Measurements from ENCODE around the gene AHSG. TPM values are rescaled to one million over a fixed set of nuclear protein-coding genes. Genes with fewer than 3 reads are reported as not detected.

The AHSG gene
- total and polyA plus RNA-seq, 4 donors = 0.03 to 0.92 (median 0.20) TPM; not detected in 1

DNA sequence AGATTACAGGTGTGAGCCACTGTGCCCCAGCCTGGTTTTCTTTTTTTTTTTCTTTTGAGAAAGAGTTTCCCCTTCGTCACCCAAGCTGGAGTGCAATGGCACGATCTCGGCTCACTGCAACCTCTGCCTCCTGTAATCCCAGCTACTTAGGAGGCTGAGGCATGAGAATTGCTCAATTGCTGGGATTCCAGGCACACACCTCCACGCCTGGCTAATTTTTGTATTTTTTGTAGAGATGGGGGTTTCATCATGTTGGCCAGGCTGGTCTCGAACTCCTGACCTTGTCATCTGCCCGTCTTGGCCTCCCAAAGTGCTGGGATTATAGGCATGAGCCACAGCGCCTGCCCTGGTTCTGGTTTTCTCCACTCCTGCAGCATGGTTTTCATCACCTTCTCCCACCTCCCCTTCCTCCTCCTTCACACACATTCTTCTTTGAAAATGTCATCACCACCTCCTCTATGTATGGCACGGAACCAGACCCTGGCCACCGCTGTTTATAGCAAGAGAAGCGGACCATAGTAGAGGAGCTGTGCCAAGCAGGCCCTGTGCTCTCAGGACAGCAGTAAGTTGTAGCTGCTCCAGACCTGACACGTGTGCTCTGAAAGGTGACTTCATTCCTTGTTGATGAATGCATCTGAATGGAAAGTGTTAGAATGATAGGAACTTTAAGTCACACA, 14.6 kb upstream of the AHSG start:
- ATAC-seq (ENCODE audit: insufficient read depth, low FRiP score) (no peak), DNase-seq (no peak)
- no peaks in the 10 kb centered on the region for H3K27me3 ChIP-seq (ENCODE audit: control insufficient read depth in 3 of 3, insufficient read depth in 3 of 3, low read length in 2 of 3)
- H3K4me3 ChIP-seq = no peak overlapping the region
- TF ChIP-seq, protein P1, sequence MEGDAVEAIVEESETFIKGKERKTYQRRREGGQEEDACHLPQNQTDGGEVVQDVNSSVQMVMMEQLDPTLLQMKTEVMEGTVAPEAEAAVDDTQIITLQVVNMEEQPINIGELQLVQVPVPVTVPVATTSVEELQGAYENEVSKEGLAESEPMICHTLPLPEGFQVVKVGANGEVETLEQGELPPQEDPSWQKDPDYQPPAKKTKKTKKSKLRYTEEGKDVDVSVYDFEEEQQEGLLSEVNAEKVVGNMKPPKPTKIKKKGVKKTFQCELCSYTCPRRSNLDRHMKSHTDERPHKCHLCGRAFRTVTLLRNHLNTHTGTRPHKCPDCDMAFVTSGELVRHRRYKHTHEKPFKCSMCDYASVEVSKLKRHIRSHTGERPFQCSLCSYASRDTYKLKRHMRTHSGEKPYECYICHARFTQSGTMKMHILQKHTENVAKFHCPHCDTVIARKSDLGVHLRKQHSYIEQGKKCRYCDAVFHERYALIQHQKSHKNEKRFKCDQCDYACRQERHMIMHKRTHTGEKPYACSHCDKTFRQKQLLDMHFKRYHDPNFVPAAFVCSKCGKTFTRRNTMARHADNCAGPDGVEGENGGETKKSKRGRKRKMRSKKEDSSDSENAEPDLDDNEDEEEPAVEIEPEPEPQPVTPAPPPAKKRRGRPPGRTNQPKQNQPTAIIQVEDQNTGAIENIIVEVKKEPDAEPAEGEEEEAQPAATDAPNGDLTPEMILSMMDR (IDR thresholded peaks at IDR 0.05; ENCODE audit: control extremely low read depth, extremely low read depth) = no peak
- H3K27ac ChIP-seq (ENCODE audit: low read depth in 1 of 2, low read length in 1 of 2) = no peak overlapping the region
- 76 to 89% methylated on average over 11 of the region's 11 CpGs for WGBS, 2 donors
- H3K9ac ChIP-seq (ENCODE audit: insufficient read depth in 1 of 2, low read length in 2 of 2) = no peak overlapping the region
- H3K9me3 ChIP-seq (ENCODE audit: control insufficient read depth in 4 of 4, insufficient read depth in 3 of 4, low read length in 3 of 4) = no peaks in the 10 kb centered on the region
- peaks cover 0 to 2% (median 0%) of the 10 kb centered on the region in 5 donors for H3K4me1 ChIP-seq (ENCODE audit: control insufficient read depth in 5 of 5, insufficient read depth in 5 of 5, low read length in 5 of 5)
- no peaks in the 10 kb centered on the region for H3K36me3 ChIP-seq (ENCODE audit: control insufficient read depth in 4 of 4, insufficient read depth in 4 of 4, low read length in 4 of 4)

GRCh38 chr3:186598794-186599141, 14.1 kb upstream of the AHSG start:
- no peak for ATAC-seq (ENCODE audit: insufficient read depth, low FRiP score)
- TF ChIP-seq, protein P1 (IDR thresholded peaks at IDR 0.05; ENCODE audit: control extremely low read depth, extremely low read depth) = no peak
- no peaks in the 10 kb centered on the region for H3K36me3 ChIP-seq (ENCODE audit: control insufficient read depth in 4 of 4, insufficient read depth in 4 of 4, low read length in 4 of 4)
- no peaks in the 10 kb centered on the region for H3K9me3 ChIP-seq (ENCODE audit: control insufficient read depth in 4 of 4, insufficient read depth in 3 of 4, low read length in 3 of 4)
- no peaks in the 10 kb centered on the region for H3K27me3 ChIP-seq (ENCODE audit: control insufficient read depth in 3 of 3, insufficient read depth in 3 of 3, low read length in 2 of 3)
- H3K4me1 ChIP-seq (ENCODE audit: control insufficient read depth in 5 of 5, insufficient read depth in 5 of 5, low read length in 5 of 5) = peaks cover 0 to 2% (median 0%) of the 10 kb centered on the region in 5 donors
- no peak overlapping the region for H3K9ac ChIP-seq (ENCODE audit: insufficient read depth in 1 of 2, low read length in 2 of 2)
- no peak overlapping the region for H3K4me3 ChIP-seq
- 88 to 97% methylated on average over 4 of the region's 4 CpGs for WGBS, 2 donors
- peak overlapping the region in 1 of 2 donors; percentile 70 for H3K27ac ChIP-seq (ENCODE audit: low read depth in 1 of 2, low read length in 1 of 2)
- no peak for DNase-seq

DNA sequence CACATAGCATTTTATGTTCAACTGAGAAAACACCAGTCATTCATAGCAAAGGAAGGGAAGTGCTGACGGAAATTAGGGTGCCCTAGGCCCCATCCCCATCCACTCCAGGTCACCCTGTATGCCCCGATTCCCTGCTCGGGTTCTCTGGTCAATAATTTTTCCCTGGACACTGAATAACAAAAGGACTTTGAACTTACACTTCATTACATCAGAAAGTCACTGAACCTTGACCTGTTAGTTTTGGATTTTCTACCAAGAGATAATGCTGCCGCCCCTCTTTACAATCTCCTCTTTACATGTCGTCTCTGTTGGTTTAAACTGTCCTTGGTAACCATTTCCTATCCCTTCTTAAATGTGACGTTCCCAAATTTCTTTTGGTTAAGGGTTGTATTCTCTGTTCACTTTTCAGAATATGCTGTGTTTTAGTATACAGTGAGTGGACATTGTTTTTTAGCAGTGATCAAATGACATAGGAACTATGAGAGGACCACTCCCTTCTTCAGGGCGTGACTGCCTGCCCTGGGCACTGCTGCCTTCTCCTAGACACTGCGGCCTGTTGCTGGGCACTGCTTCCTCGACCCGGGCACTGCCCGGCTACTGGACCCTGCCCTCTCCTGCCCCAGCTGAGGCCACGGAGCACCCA, 13.6 kb upstream of the AHSG start:
- peaks cover 0 to 2% (median 0%) of the 10 kb centered on the region in 5 donors for H3K4me1 ChIP-seq (ENCODE audit: control insufficient read depth in 5 of 5, insufficient read depth in 5 of 5, low read length in 5 of 5)
- no peaks in the 10 kb centered on the region for H3K36me3 ChIP-seq (ENCODE audit: control insufficient read depth in 4 of 4, insufficient read depth in 4 of 4, low read length in 4 of 4)
- H3K27me3 ChIP-seq (ENCODE audit: control insufficient read depth in 3 of 3, insufficient read depth in 3 of 3, low read length in 2 of 3) = no peaks in the 10 kb centered on the region
- TF ChIP-seq, protein P1 (IDR thresholded peaks at IDR 0.05; ENCODE audit: control extremely low read depth, extremely low read depth) = no peak
- H3K27ac ChIP-seq (ENCODE audit: low read depth in 1 of 2, low read length in 1 of 2) = no peak overlapping the region
- ATAC-seq (ENCODE audit: insufficient read depth, low FRiP score) (no peak), DNase-seq (no peak)
- H3K9me3 ChIP-seq (ENCODE audit: control insufficient read depth in 4 of 4, insufficient read depth in 3 of 4, low read length in 3 of 4) = no peaks in the 10 kb centered on the region
- WGBS, 2 donors = 84 to 86% methylated on average over 12 of the region's 12 CpGs
- no peak overlapping the region for H3K9ac ChIP-seq (ENCODE audit: insufficient read depth in 1 of 2, low read length in 2 of 2)
- no peak overlapping the region for H3K4me3 ChIP-seq
